GM21390 (cell line): ENCODE data around the gene C9orf43.
"Not testable (repeated sequence)": the region's sequence is repeated elsewhere in the genome, so short reads cannot be mapped to it uniquely, and the experiment has no call there.

Experiments used
- ATAC-seq: cut with Tn5 transposase; IDR thresholded peaks from one replicate; pipeline ENCODE4 v1.9.1; 2021; ENCODE audit not compliant: unreplicated experiment

C9orf43 gene

GRCh38 chr9:113410207-113410864 lies at the start of gene C9orf43, which contains the start of gene POLE3:
Gene C9orf43, plus strand, starts transcription at chr9:113410747. Its CDS starts 2,747 bp downstream, at chr9:113413494.
Gene POLE3, minus strand, starts transcription at chr9:113410675. Its CDS starts 382 bp downstream, at chr9:113410293.
- ATAC-seq, result peak; percentile 91

GRCh38 chr9:113361304-113362018 lies 49.1 kb upstream of the C9orf43 start:
- no peak for ATAC-seq

- ATAC-seq, result no peak
These were observed 47.2 kb upstream of the C9orf43 start for GRCh38 chr9:113363336-113363735.

- ATAC-seq, result no peak
These were observed 45.6 kb upstream of the C9orf43 start for GRCh38 chr9:113364951-113365350.

GRCh38 chr9:113365652-113366051 lies 44.9 kb upstream of the C9orf43 start:
- ATAC-seq, result not testable (repeated sequence)

- no peak for ATAC-seq
These were observed 42.1 kb upstream of the C9orf43 start for GRCh38 chr9:113368348-113368981.

DNA sequence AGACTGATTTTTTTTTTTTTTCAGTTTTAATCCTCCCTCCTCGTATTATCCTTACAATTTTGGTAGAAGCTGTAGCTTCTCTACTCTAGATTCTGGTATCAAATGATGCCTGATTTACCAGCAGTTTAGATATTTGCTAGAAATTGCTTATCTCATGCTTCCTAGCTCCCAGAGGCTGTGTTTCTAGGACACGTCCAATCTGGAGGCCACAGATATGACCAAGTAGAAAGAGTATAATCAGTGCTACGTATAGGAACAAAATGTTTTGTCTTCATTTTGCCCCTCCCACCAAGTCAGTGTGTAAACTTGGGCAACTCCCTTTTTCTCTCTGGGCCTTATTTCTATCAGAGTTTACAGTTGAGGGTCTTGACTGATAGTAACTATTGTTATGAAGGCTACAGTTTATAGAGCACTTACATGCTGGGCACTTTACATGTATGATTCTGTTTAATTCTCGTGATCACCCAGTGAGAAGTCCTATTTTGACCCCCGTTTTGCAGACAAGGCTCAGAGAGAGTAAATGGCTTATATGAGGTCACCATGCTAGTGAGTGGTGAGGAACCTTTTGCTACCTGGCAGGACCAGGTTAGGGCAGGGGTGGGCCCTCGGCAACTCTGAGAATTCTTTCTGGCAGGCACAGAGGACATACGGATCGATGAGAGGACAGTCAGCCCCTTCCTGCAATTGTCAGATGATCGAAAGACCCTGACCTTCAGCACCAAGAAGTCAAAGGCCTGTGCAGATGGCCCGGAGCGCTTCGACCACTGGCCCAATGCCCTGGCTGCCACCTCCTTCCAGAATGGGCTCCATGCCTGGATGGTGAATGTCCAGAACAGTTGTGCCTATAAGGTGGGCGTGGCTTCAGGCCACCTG lies 41.3 kb upstream of the C9orf43 start:
- no peak for ATAC-seq

DNA sequence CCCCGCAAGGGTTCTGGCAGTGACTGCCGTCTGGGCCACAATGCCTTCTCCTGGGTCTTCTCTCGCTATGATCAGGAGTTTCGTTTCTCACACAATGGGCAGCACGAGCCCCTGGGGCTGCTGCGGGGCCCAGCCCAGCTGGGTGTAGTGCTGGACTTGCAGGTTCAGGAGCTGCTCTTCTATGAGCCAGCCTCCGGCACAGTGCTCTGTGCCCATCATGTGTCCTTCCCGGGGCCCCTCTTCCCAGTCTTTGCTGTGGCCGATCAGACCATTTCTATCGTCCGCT lies 40.7 kb upstream of the C9orf43 start:
- ATAC-seq, result no peak

DNA sequence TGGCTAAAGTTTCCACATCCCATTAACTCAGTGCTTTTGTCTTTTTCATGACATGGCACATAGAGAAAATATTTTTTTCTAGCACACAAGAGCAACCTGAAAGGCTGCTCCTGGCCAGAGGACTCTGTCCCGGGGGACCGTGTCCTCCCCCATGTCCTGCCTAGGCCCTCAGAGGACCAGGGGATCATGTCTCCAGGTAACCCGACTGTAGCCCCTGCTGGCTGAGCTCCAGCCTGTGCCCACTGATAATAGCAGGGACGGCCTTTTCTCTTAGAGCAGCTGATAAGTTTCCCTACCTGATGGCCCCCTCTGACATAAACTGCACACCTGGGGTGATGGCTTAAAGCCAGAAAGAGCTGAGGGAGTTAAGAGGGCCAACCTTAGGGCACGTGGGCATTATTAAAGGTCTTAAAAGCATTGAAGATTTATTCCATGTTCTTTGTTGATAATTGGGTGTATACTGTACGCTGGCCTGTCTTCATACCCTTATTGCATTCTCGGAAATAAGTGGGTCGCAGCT lies 39.7 kb upstream of the C9orf43 start:
- ATAC-seq, result no peak

- ATAC-seq, result no peak
These were observed 38.5 kb upstream of the C9orf43 start for GRCh38 chr9:113372059-113372458.

GRCh38 chr9:113373256-113373655 lies 37.3 kb upstream of the C9orf43 start:
- no peak for ATAC-seq

DNA sequence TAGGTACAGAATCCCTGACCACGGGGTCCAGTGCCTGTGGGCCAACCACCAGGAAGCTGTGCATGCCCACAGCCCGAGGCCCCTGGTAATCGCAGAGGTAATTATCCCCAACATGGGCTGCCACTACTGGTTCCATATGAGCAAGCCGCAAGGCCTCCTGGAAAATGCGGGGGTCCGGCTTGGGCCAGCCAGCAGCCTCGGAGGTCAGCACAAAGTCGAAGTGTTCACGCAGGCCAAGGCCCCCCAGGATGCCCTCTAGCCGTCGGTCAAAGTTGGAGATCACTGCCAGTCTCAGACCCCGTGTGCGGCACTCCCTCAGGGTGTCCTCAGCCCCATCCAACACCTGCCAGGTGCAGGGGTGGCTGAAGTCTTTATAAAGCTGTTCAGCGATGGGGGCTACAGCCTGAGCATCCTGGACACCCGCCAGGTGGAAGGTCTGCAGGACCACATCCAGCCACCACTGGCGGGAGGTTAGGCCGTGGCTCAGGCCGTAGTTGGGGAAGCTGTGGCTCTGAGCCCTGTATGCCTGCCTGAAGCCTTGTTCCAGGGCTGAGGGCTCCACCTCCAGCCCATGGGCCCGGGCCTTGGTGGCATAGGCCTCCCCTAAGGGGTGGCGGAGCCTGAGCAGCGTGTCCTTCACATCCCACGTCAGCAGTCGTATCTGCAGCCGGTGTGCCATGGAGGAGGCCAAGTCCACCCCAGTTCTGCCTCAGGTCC lies 36.7 kb upstream of the C9orf43 start:
- ATAC-seq, result no peak

DNA sequence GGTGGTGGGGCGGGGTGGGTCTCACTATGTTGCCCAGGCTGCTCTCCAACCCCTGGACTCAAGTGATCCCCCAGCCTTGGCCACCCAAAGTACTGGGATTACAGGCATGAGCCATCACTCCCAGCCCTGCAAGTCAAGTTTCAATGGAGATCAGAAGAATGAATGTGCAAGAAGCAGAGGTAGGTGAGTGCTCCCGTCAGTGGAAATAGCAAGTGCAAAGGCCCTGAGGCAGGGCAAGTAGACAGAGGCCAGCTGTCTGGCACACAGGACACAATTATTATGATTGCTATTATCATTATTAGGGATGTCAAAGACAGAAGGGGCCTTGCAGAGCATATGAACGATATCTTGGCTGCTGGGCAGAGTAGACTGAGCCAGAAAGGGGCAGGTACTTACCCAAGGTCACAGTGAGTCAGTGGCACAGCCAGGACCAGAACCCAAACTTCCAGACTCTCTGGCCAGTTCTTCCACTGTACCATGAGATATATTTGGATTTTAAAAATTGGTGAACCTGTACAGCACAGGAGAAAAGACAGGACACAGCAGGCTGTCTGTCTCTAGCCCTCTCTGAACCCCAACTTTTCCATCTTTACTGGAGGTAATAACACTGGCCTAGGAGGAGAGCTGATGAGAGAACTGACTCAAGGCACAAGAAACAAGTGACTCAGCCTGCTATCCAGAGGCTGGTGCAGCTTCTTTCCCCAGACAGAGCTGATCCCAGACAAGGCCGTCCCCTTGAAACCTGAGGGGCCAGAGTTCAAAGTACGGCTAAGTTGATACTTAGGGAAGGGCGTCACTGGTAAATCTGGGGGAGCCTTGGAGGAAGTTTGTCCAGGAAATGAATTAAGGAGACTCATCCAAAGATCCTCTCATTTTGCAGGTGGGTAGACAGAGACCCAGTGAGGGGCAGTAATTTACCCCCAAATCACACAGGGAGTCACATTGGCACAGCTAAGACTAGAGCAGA lies 35.2 kb upstream of the C9orf43 start:
- ATAC-seq, result no peak

DNA sequence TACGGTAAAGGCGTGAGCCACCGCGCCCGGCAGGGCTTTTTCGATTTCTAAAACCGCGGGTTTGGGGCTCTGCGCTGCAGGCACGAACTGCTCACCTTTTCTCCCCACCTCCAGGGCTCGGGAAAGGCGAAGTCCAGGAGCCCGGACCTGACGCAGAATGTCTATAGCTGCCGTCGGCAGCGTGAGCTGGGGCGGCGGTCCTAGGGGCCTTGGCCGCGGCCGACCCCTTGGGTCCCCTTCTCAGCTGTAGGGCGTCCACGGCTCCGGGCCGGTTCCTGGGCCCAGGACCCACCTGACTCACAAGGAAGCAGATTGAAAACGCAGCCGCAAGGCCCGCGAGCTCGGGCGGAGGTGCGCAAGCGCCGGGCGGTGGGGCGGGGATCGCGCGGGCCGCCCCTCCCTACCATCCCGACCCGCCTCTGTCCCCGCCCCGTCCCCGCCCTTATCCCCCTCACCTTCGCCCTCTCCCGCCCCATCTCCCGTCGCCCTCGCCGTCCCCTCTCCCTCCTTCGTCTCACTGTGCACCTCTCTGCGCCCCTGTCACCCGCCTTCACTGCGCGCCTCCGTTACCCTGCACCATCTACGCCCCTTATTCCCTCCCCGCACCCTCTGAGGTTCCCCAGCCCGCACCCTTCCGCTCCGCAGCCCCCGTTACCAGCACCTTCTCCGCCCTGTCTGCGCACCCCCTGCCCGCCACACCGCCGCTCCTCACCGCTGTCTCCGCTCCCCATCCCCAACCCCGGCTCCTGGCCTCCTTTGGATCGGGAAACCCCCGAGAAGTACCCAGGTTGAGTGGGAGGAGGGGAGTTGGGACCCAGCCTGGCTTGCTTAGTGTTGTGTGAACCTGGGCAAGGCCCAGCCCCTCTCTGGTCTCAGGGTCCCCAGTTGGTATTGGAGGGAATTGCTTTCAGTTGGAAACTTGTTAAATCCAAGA lies 33.6 kb upstream of the C9orf43 start, which contains the start of gene HDHD3:
Gene HDHD3, minus strand, starts transcription at position 353 of the 934 bp plus-strand sequence. CDS start 2,632 bp downstream, outside the sequence.
- ATAC-seq, result peak; percentile 87

DNA sequence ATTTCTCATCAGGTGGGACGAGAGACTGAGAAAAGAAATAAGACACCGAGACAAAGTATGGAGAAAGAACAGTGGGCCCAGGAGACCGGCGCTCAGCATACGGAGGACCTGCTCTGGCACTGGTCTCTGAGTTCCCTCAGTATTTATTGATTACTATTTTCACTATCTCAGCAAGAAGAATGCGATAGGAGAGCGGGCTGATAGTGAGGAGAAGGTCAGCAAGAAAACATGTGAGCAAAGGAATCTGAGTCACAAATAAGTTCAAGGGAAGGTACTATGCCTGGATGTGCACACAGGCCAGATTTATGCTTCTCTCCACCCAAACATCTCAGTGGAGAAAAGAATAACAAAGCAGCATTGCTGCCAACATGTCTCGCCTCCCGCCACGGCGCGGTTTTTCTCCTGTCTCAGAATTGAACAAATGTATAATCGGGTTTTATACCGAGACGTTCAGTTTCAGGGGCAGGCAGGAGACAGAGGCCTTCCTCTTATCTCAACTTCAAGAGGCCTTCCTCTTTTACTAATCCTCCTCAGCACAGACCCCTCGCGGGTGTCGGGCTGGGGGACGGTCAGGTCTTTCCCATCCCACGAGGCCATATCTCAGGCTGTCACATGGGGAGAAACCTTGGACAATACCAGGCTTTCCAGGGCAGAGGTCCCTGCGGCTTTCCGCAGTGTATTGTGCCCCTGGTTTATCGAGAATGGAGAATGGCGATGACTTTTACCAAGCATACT lies 31.3 kb upstream of the C9orf43 start:
- ATAC-seq, result not testable (repeated sequence)

DNA sequence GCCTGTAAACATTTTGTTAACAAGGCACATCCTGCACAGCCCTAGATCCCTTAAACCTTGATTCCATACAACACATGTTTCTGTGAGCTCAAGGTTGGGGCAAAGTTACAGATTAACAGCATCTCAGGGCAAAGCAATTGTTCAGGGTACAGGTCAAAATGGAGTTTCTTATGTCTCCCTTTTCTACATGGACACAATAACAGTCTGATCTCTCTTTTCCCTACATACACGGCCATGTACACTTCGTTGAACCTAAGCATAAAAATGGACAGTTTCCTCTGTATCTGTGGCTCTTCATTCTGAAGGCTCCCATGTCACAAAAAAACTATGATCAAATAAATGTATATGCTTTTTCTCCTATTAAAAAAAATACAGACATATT lies 30.7 kb upstream of the C9orf43 start:
- ATAC-seq, result not testable (repeated sequence)

- peak; percentile 54 for ATAC-seq
These were observed 29.6 kb upstream of the C9orf43 start for GRCh38 chr9:113380869-113381378.
